ENCODE results near the gene OLIG2.

DNA sequence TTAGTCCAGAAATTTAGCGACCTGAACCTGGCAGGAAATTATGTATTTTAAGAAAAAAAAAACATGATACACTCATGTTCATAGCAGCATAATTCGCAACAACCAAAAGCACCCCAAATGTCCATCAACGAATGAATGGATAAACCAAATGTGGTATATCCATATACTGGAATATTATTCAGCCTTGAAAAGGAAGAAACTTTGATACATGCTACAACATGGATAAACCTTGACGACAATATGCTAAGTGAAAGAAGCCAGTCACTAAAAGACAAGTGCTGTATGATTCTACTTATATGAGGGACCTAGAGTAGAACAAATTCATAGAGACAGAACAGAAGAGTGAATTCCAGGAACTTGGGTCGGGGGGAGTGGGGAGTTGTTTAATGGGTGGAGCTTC lies 43.5 kb downstream of the OLIG2 start:
- TF ChIP-seq, protein P1, sequence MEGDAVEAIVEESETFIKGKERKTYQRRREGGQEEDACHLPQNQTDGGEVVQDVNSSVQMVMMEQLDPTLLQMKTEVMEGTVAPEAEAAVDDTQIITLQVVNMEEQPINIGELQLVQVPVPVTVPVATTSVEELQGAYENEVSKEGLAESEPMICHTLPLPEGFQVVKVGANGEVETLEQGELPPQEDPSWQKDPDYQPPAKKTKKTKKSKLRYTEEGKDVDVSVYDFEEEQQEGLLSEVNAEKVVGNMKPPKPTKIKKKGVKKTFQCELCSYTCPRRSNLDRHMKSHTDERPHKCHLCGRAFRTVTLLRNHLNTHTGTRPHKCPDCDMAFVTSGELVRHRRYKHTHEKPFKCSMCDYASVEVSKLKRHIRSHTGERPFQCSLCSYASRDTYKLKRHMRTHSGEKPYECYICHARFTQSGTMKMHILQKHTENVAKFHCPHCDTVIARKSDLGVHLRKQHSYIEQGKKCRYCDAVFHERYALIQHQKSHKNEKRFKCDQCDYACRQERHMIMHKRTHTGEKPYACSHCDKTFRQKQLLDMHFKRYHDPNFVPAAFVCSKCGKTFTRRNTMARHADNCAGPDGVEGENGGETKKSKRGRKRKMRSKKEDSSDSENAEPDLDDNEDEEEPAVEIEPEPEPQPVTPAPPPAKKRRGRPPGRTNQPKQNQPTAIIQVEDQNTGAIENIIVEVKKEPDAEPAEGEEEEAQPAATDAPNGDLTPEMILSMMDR (IDR thresholded peaks at IDR 0.05): no peak
- no peak for TF ChIP-seq EP300 (IDR thresholded peaks at IDR 0.05)
- no peak for TF ChIP-seq POLR2A (IDR thresholded peaks at IDR 0.05)
- no peak for TF ChIP-seq POLR2AphosphoS5 (IDR thresholded peaks at IDR 0.05)
